PC-3 (cell line): ENCODE data around the gene CEP290.

Experiments
- EZH2phosphoT487 ChIP-seq: fragments of 300-600 bp; sonication (generic); IDR thresholded peaks from 2 replicates; pipeline ENCODE4 v1.6.1; 2018; ENCODE audit warnings: mild to moderate bottlenecking, antibody characterized with exemption, low read length, borderline replicate concordance
- TF ChIP-seq, protein P1 (sequence below): fragments of 300-600 bp; sonication (generic); conservative IDR thresholded peaks from 2 replicates; pipeline ENCODE4 v1.5.1; 2017; ENCODE audit warnings: antibody characterized with exemption, low read depth, mild to moderate bottlenecking, low read length

DNA sequence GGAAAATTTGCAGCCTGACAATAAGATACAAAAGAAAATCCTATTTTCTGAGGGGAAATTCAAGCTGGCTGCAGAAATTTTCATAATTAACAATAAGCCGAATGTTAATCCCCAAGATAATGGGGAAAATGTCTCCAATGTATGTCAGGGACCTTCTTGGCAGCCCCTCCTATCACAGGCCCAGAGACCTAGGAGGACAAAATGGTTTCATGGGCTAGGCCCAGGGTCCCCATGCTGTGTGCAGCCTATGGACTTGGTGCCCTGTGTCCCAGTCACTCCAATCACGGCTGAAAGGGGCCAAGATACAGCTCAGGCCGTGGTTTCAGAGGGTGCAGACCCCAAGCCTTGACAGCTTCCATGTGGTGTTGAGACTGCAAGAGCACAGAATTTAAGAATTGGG is 123.9 kb downstream of the CEP290 start:
- no peak for TF ChIP-seq EZH2phosphoT487
- TF ChIP-seq, protein P1, sequence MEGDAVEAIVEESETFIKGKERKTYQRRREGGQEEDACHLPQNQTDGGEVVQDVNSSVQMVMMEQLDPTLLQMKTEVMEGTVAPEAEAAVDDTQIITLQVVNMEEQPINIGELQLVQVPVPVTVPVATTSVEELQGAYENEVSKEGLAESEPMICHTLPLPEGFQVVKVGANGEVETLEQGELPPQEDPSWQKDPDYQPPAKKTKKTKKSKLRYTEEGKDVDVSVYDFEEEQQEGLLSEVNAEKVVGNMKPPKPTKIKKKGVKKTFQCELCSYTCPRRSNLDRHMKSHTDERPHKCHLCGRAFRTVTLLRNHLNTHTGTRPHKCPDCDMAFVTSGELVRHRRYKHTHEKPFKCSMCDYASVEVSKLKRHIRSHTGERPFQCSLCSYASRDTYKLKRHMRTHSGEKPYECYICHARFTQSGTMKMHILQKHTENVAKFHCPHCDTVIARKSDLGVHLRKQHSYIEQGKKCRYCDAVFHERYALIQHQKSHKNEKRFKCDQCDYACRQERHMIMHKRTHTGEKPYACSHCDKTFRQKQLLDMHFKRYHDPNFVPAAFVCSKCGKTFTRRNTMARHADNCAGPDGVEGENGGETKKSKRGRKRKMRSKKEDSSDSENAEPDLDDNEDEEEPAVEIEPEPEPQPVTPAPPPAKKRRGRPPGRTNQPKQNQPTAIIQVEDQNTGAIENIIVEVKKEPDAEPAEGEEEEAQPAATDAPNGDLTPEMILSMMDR, result no peak
